ENCODE results near the gene ATP10A.

The ATP10A gene

GRCh38 chr15:25846377-25846776, 16.8 kb downstream of the ATP10A start:
- H3K79me1 ChIP-seq (ENCODE audit: low read depth, low read length): no peaks in the 10 kb centered on the region
- H3K4me2 ChIP-seq (ENCODE audit: insufficient read depth, low read length, poor library complexity, severe bottlenecking): no peak overlapping the region
- no peak overlapping the region for H2BK5ac ChIP-seq (ENCODE audit: low read length)
- H3K9ac ChIP-seq (ENCODE audit: low read depth, low read length, poor library complexity): no peak overlapping the region
- H3K4me3 ChIP-seq (ENCODE audit: low read length in 2 of 2): no peak overlapping the region
- no peak for DNase-seq (ENCODE audit: low spot score)
- no peak overlapping the region for H3K27ac ChIP-seq (replicated peaks; ENCODE audit: low read length)
- no peak overlapping the region for H4K91ac ChIP-seq (ENCODE audit: low read depth, low read length, poor library complexity)
- no peak overlapping the region for H2BK12ac ChIP-seq (ENCODE audit: low read length)
- no peaks in the 10 kb centered on the region for H3K9me3 ChIP-seq (replicated peaks in 1 of 2; ENCODE audit: control insufficient read depth in 2 of 2, insufficient read depth in 1 of 2, low read depth in 1 of 2, low read length in 2 of 2)
- H3K14ac ChIP-seq (ENCODE audit: low read length): no peak overlapping the region
- H3K4me1 ChIP-seq (ENCODE audit: control insufficient read depth in 2 of 2, insufficient read depth in 1 of 2, low read depth in 1 of 2, low read length in 2 of 2): peaks cover 9 to 18% of the 10 kb centered on the region in 2 donors
- H3K23ac ChIP-seq (ENCODE audit: low read depth, low read length, poor library complexity): peak overlapping the region; percentile 78
- H3K27me3 ChIP-seq (ENCODE audit: control insufficient read depth in 3 of 3, insufficient read depth in 3 of 3, low read depth in 1 of 3, low read length in 3 of 3): no peaks in the 10 kb centered on the region
- H2AK5ac ChIP-seq (ENCODE audit: low read depth, low read length): peak overlapping the region; percentile 30
- H3K18ac ChIP-seq (ENCODE audit: low read length): peak overlapping the region; percentile 35
- H3K4ac ChIP-seq (ENCODE audit: low read length): no peak overlapping the region
- WGBS, 2 donors (ENCODE audit: extremely low coverage in 2 of 2, insufficient read length in 2 of 2, insufficient replicate concordance in 1 of 2): no CpG with 5 or more reads among the region's 7 CpGs
- no peak overlapping the region for H2AFZ ChIP-seq (ENCODE audit: low read length)
- no peak overlapping the region for H4K8ac ChIP-seq (ENCODE audit: low read depth, low read length)
- H2BK120ac ChIP-seq (ENCODE audit: low read depth, low read length): no peak overlapping the region
- peak overlapping the region; percentile 95 for H2BK15ac ChIP-seq (ENCODE audit: low read length)
- no peaks in the 10 kb centered on the region for H3K36me3 ChIP-seq (replicated peaks in 1 of 2; ENCODE audit: control insufficient read depth in 2 of 2, insufficient read depth in 2 of 2, low read length in 2 of 2)

- Histone ChIP-seq H3K36me3 (replicated peaks in 1 of 2; ENCODE audit: control insufficient read depth in 2 of 2, insufficient read depth in 2 of 2, low read length in 2 of 2) (no peaks in the 10 kb centered on the region), H2BK5ac (ENCODE audit: low read length) (no peak overlapping the region), H4K8ac (ENCODE audit: low read depth, low read length) (no peak overlapping the region), H2BK120ac (ENCODE audit: low read depth, low read length) (no peak overlapping the region), H3K9me3 (replicated peaks in 1 of 2; ENCODE audit: control insufficient read depth in 2 of 2, insufficient read depth in 1 of 2, low read depth in 1 of 2, low read length in 2 of 2) (no peaks in the 10 kb centered on the region), H3K4me1 (ENCODE audit: control insufficient read depth in 2 of 2, insufficient read depth in 1 of 2, low read depth in 1 of 2, low read length in 2 of 2) (peaks cover 5 to 15% of the 10 kb centered on the region in 2 donors), H3K23ac (ENCODE audit: low read depth, low read length, poor library complexity) (no peak overlapping the region), H3K4me2 (ENCODE audit: insufficient read depth, low read length, poor library complexity, severe bottlenecking) (no peak overlapping the region), H2AFZ (ENCODE audit: low read length) (no peak overlapping the region), H2AK5ac (ENCODE audit: low read depth, low read length) (no peak overlapping the region), H3K79me1 (ENCODE audit: low read depth, low read length) (no peaks in the 10 kb centered on the region), H2BK12ac (ENCODE audit: low read length) (peak overlapping the region; percentile 16), H3K4ac (ENCODE audit: low read length) (no peak overlapping the region), H2BK15ac (ENCODE audit: low read length) (no peak overlapping the region), H3K27me3 (ENCODE audit: control insufficient read depth in 3 of 3, insufficient read depth in 3 of 3, low read depth in 1 of 3, low read length in 3 of 3) (no peaks in the 10 kb centered on the region), H3K27ac (replicated peaks; ENCODE audit: low read length) (no peak overlapping the region), H4K91ac (ENCODE audit: low read depth, low read length, poor library complexity) (no peak overlapping the region), H3K14ac (ENCODE audit: low read length) (no peak overlapping the region), H3K4me3 (ENCODE audit: low read length in 2 of 2) (no peak overlapping the region), H3K9ac (ENCODE audit: low read depth, low read length, poor library complexity) (no peak overlapping the region), H3K18ac (ENCODE audit: low read length) (peak overlapping the region; percentile 35)
- no peak for DNase-seq (ENCODE audit: low spot score)
- WGBS, 2 donors (ENCODE audit: extremely low coverage in 2 of 2, insufficient read length in 2 of 2, insufficient replicate concordance in 1 of 2): no CpG with 5 or more reads among the region's 14 CpGs
These were observed 18.0 kb downstream of the ATP10A start for GRCh38 chr15:25844981-25845680.

DNA sequence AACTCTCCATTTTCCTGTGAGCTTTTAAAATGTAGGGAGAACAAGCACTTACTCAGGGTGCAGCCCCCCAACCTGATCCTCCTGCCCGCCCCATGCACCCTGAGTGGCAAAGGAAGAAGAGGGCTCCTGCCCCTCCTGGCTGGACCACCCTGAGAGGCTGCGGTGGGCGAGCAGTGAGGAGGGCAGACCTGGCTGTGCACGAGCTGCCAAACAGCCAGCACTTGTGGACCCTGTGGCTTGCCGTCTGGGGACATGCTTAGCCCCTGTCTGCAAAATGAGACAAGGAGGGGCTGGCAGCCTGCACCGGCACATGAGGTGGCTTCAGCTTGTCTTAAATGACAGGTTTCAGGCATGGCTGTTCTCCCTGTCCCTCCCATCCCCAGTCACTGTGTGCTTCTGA, 18.6 kb downstream of the ATP10A start:
- no peak overlapping the region for H3K4ac ChIP-seq (ENCODE audit: low read length)
- H3K9me3 ChIP-seq (replicated peaks in 1 of 2; ENCODE audit: control insufficient read depth in 2 of 2, insufficient read depth in 1 of 2, low read depth in 1 of 2, low read length in 2 of 2): no peaks in the 10 kb centered on the region
- no peak overlapping the region for H4K91ac ChIP-seq (ENCODE audit: low read depth, low read length, poor library complexity)
- H3K14ac ChIP-seq (ENCODE audit: low read length): peak overlapping the region; percentile 60
- H3K4me2 ChIP-seq (ENCODE audit: insufficient read depth, low read length, poor library complexity, severe bottlenecking): no peak overlapping the region
- no peaks in the 10 kb centered on the region for H3K36me3 ChIP-seq (replicated peaks in 1 of 2; ENCODE audit: control insufficient read depth in 2 of 2, insufficient read depth in 2 of 2, low read length in 2 of 2)
- no peak overlapping the region for H2AK5ac ChIP-seq (ENCODE audit: low read depth, low read length)
- no peak overlapping the region for H3K4me3 ChIP-seq (ENCODE audit: low read length in 2 of 2)
- H3K79me1 ChIP-seq (ENCODE audit: low read depth, low read length): no peaks in the 10 kb centered on the region
- no peak overlapping the region for H2BK15ac ChIP-seq (ENCODE audit: low read length)
- no peak overlapping the region for H2BK12ac ChIP-seq (ENCODE audit: low read length)
- H2BK120ac ChIP-seq (ENCODE audit: low read depth, low read length): no peak overlapping the region
- no peak for DNase-seq (ENCODE audit: low spot score)
- no CpG with 5 or more reads among the region's 6 CpGs for WGBS, 2 donors (ENCODE audit: extremely low coverage in 2 of 2, insufficient read length in 2 of 2, insufficient replicate concordance in 1 of 2)
- no peak overlapping the region for H3K27ac ChIP-seq (replicated peaks; ENCODE audit: low read length)
- peak overlapping the region; percentile 82 for H3K18ac ChIP-seq (ENCODE audit: low read length)
- peak overlapping the region; percentile 48 for H3K23ac ChIP-seq (ENCODE audit: low read depth, low read length, poor library complexity)
- H2AFZ ChIP-seq (ENCODE audit: low read length): no peak overlapping the region
- H4K8ac ChIP-seq (ENCODE audit: low read depth, low read length): no peak overlapping the region
- peak overlapping the region; percentile 24 for H3K9ac ChIP-seq (ENCODE audit: low read depth, low read length, poor library complexity)
- no peak overlapping the region for H2BK5ac ChIP-seq (ENCODE audit: low read length)
- peaks cover 3 to 13% of the 10 kb centered on the region in 2 donors for H3K4me1 ChIP-seq (ENCODE audit: control insufficient read depth in 2 of 2, insufficient read depth in 1 of 2, low read depth in 1 of 2, low read length in 2 of 2)
- no peaks in the 10 kb centered on the region for H3K27me3 ChIP-seq (ENCODE audit: control insufficient read depth in 3 of 3, insufficient read depth in 3 of 3, low read depth in 1 of 3, low read length in 3 of 3)

DNA sequence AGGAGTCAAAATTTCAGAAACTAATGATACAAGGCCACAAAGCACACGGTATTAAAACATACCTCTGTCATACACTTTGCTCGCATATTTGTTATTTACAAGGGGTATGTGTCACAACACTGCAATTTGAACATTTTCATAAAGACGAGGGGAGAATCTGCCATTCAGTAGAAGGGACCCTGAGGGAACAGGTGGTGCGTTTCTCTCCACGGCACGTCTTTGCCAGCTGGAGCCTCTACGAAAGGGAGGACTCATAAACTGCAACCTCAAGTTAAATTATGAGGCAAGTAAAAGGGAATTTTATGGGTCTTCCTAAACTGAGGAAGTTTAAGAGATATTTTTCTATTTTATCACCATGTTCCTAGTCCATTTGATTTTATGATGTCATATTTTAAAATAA, 19.1 kb downstream of the ATP10A start:
- Histone ChIP-seq H4K91ac (ENCODE audit: low read depth, low read length, poor library complexity) (no peak overlapping the region), H3K4ac (ENCODE audit: low read length) (no peak overlapping the region), H3K4me3 (ENCODE audit: low read length in 2 of 2) (no peak overlapping the region), H3K14ac (ENCODE audit: low read length) (no peak overlapping the region), H2BK15ac (ENCODE audit: low read length) (no peak overlapping the region), H3K18ac (ENCODE audit: low read length) (no peak overlapping the region), H2AK5ac (ENCODE audit: low read depth, low read length) (no peak overlapping the region), H3K9me3 (replicated peaks in 1 of 2; ENCODE audit: control insufficient read depth in 2 of 2, insufficient read depth in 1 of 2, low read depth in 1 of 2, low read length in 2 of 2) (no peaks in the 10 kb centered on the region), H2BK12ac (ENCODE audit: low read length) (no peak overlapping the region), H3K36me3 (replicated peaks in 1 of 2; ENCODE audit: control insufficient read depth in 2 of 2, insufficient read depth in 2 of 2, low read length in 2 of 2) (no peaks in the 10 kb centered on the region), H3K9ac (ENCODE audit: low read depth, low read length, poor library complexity) (no peak overlapping the region), H3K27me3 (ENCODE audit: control insufficient read depth in 3 of 3, insufficient read depth in 3 of 3, low read depth in 1 of 3, low read length in 3 of 3) (no peaks in the 10 kb centered on the region), H3K23ac (ENCODE audit: low read depth, low read length, poor library complexity) (no peak overlapping the region), H2BK120ac (ENCODE audit: low read depth, low read length) (no peak overlapping the region), H3K79me1 (ENCODE audit: low read depth, low read length) (no peaks in the 10 kb centered on the region), H2AFZ (ENCODE audit: low read length) (no peak overlapping the region), H4K8ac (ENCODE audit: low read depth, low read length) (no peak overlapping the region), H3K27ac (replicated peaks; ENCODE audit: low read length) (no peak overlapping the region), H3K4me2 (ENCODE audit: insufficient read depth, low read length, poor library complexity, severe bottlenecking) (no peak overlapping the region), H2BK5ac (ENCODE audit: low read length) (no peak overlapping the region), H3K4me1 (ENCODE audit: control insufficient read depth in 2 of 2, insufficient read depth in 1 of 2, low read depth in 1 of 2, low read length in 2 of 2) (peaks cover 0 to 8% of the 10 kb centered on the region in 2 donors)
- DNase-seq (ENCODE audit: low spot score): no peak
- no CpG with 5 or more reads among the region's 7 CpGs for WGBS, 2 donors (ENCODE audit: extremely low coverage in 2 of 2, insufficient read length in 2 of 2, insufficient replicate concordance in 1 of 2)
